Loucy (cell line): ENCODE measurements around the gene CAPN10.

Source experiments
- EZH2phosphoT487 ChIP-seq: fragments of 200-600 bp; IDR thresholded peaks from 2 replicates; pipeline ENCODE4 v1.6.1; 2018; ENCODE audit warnings: antibody characterized with exemption, mild to moderate bottlenecking, moderate library complexity, borderline replicate concordance
- TF ChIP-seq, protein P1 (sequence below): fragments of 200-600 bp; sonication (generic); conservative IDR thresholded peaks from 2 replicates; pipeline ENCODE4 v1.5.1; 2014; ENCODE audit warnings: mild to moderate bottlenecking, antibody characterized with exemption, low read length

DNA sequence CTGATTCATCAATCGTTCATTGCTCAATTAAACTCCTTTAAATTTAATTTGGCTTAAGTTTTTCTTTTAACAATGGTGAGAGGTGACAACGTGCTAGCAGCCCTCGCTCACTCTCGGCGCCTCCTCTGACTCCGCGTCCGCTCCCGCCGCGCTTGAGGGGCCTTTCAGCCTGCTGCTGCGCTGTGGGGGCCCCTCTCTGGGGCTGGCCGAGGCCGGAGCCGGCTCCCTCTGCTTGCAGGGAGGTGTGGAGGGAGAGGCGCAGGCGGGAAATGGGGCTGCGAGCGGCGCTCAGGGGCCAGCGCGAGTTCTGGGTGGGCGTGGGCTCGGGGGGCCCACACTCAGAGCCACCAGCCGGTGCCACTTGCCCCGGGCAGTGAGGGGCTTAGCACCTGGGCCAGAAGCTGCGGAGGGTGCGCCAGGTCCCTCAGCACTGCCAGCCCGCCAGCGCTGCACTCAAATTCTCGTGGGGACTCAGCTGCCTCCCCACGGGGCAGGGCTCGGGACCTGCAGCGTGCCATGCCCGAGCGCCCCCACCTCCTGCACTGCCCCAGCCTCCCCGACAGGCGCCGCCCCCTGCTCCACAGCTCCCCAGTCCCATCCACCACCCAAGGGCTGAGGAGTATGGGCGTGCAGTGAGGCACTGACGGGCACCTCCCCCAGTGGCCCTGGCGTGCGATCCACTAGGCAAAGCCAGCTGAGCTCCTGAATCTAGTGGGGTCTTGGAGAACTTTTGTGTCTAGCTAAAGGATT is 48.3 kb upstream of the CAPN10 start:
- TF ChIP-seq, protein P1, sequence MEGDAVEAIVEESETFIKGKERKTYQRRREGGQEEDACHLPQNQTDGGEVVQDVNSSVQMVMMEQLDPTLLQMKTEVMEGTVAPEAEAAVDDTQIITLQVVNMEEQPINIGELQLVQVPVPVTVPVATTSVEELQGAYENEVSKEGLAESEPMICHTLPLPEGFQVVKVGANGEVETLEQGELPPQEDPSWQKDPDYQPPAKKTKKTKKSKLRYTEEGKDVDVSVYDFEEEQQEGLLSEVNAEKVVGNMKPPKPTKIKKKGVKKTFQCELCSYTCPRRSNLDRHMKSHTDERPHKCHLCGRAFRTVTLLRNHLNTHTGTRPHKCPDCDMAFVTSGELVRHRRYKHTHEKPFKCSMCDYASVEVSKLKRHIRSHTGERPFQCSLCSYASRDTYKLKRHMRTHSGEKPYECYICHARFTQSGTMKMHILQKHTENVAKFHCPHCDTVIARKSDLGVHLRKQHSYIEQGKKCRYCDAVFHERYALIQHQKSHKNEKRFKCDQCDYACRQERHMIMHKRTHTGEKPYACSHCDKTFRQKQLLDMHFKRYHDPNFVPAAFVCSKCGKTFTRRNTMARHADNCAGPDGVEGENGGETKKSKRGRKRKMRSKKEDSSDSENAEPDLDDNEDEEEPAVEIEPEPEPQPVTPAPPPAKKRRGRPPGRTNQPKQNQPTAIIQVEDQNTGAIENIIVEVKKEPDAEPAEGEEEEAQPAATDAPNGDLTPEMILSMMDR: no peak
- no peak for TF ChIP-seq EZH2phosphoT487
